Measurements from ENCODE around the gene ZGPAT. TPM values are rescaled to one million over a fixed set of nuclear protein-coding genes. Genes with fewer than 3 reads are reported as not detected.

Gene ZGPAT
- total RNA-seq, 1 experiment from 2014 or later = 27.6 TPM

DNA sequence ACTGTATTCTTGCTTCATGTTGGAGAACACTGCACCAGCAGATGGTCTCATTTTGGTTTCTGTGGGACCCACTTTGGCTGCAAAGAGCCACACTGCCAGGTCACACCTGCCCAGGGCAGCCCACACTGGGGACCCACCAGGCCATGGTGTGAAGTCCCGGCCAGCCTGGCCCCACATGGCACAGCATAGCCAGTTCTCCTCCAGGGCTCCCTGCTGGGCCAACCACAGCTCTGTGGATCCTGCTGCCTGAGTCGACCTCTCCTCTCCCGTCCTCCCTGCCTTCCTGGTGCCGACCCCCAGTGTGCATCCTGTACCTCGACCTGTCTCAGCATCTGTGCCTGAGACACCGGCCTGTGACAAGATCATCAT, 3.1 kb upstream of the ZGPAT start:
- Histone ChIP-seq H4K20me1 (ENCODE audit: control insufficient read depth, insufficient read depth, insufficient read length) (no peaks in the 10 kb centered on the region), H2AK5ac (ENCODE audit: insufficient read length, low read length) (no peak overlapping the region), H4K5ac (ENCODE audit: insufficient read length, low read depth, low read length) (no peak overlapping the region), H3K56ac (ENCODE audit: insufficient read length, low read depth, low read length) (no peak overlapping the region), H2AFZ (ENCODE audit: low read length) (no peak overlapping the region), H2BK20ac (ENCODE audit: low read depth, low read length, poor library complexity, severe bottlenecking) (no peak overlapping the region), H2BK120ac (ENCODE audit: low read depth, low read length, poor library complexity, severe bottlenecking) (no peak overlapping the region), H3K4ac (ENCODE audit: low read depth, low read length) (no peak overlapping the region), H2BK15ac (ENCODE audit: low read depth, low read length) (no peak overlapping the region), H3K23me2 (ENCODE audit: insufficient read length, low read depth, low read length, poor library complexity, severe bottlenecking) (peaks cover 12% of the 10 kb centered on the region), H3K4me2 (ENCODE audit: insufficient read depth, insufficient read length, low read length) (no peak overlapping the region), H2BK5ac (ENCODE audit: insufficient read length, low read length) (no peak overlapping the region), H3K79me2 (ENCODE audit: insufficient read depth, low read length) (peaks cover 7% of the 10 kb centered on the region; the same call in 1 of the 2 replicates), H4K91ac (ENCODE audit: insufficient read length, low read depth, low read length) (no peak overlapping the region), H3K27ac (ENCODE audit: insufficient read length, low read depth, low read length) (no peak overlapping the region), H3K4me1 (ENCODE audit: insufficient read depth, low read length) (no peaks in the 10 kb centered on the region), H3K14ac (ENCODE audit: insufficient read depth, low read length) (no peak overlapping the region), H3K79me1 (ENCODE audit: insufficient read depth, low read depth, low read length, poor library complexity, severe bottlenecking) (peaks cover 4% of the 10 kb centered on the region), H4K8ac (replicated peaks; ENCODE audit: insufficient read length, low read depth, low read length) (no peak overlapping the region), H3K9ac (ENCODE audit: extremely low read depth, insufficient read length, low read length) (no peak overlapping the region), H3K9me3 (ENCODE audit: control insufficient read depth, low read depth, low read length) (no peaks in the 10 kb centered on the region), H2BK12ac (ENCODE audit: insufficient read length, low read depth, low read length) (no peak overlapping the region), H3K18ac (ENCODE audit: insufficient read length, low read depth, low read length) (no peak overlapping the region), H3K23ac (ENCODE audit: insufficient read length, low read depth, low read length) (no peak overlapping the region), H3T11ph (ENCODE audit: low read length) (no peak overlapping the region), H3K27me3 (ENCODE audit: insufficient read depth, low read length) (no peaks in the 10 kb centered on the region)
- H3K36me3 Mint-ChIP-seq (ENCODE audit: insufficient read depth in 1 of 3, low read depth in 3 of 3) = peaks cover 25 to 38% (median 37%) of the 10 kb centered on the region in 3 experiments
- H3K27me3 Mint-ChIP-seq (ENCODE audit: low read depth) = no peaks in the 10 kb centered on the region
- no peak for DNase-seq
- H3K9me3 Mint-ChIP-seq = no peaks in the 10 kb centered on the region
- H3K4me1 Mint-ChIP-seq = peaks cover 8 to 16% of the 10 kb centered on the region in 2 experiments
- WGBS (ENCODE audit: extremely low coverage, insufficient read length, low lambda C conversion rate) = no CpG with 5 or more reads among the region's 6 CpGs
- no peak overlapping the region for H3K27ac Mint-ChIP-seq
- H3K4me3 Mint-ChIP-seq = no peak overlapping the region
- TF ChIP-seq, protein P1, sequence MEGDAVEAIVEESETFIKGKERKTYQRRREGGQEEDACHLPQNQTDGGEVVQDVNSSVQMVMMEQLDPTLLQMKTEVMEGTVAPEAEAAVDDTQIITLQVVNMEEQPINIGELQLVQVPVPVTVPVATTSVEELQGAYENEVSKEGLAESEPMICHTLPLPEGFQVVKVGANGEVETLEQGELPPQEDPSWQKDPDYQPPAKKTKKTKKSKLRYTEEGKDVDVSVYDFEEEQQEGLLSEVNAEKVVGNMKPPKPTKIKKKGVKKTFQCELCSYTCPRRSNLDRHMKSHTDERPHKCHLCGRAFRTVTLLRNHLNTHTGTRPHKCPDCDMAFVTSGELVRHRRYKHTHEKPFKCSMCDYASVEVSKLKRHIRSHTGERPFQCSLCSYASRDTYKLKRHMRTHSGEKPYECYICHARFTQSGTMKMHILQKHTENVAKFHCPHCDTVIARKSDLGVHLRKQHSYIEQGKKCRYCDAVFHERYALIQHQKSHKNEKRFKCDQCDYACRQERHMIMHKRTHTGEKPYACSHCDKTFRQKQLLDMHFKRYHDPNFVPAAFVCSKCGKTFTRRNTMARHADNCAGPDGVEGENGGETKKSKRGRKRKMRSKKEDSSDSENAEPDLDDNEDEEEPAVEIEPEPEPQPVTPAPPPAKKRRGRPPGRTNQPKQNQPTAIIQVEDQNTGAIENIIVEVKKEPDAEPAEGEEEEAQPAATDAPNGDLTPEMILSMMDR (conservative IDR thresholded peaks at IDR 0.05) = no peak

Data from H9 (cell line).